Esophagus squamous epithelium (tissue), 5 donors: ENCODE results near the gene TAGAP. TPM values are rescaled to one million over a fixed set of nuclear protein-coding genes. Genes with fewer than 3 reads are reported as not detected.
"Not testable (repeated sequence)": the region's sequence is repeated elsewhere in the genome, so short reads cannot be mapped to it uniquely, and the experiment has no call there.

Experiments used
- DNase-seq: peaks from one replicate; lab custom pipeline; 2025; lab: John Stamatoyannopoulos, UW
- H3K27ac ChIP-seq, 4 donors: fragments of 200-600 bp; sonication (generic); one replicate each; pipeline ENCODE4 v1.5.1; 2016 to 2019; ENCODE audit warnings: mild to moderate bottlenecking in 1 of 4
- H3K27me3 ChIP-seq, 4 donors: fragments of 200-600 bp; sonication (generic); 1 replicate in 3 of 4; 2 replicates in 1 of 4; pipeline versions ENCODE4 v1.5.1 to v1.6.0; 2017 to 2021; ENCODE audit warnings: antibody characterized with exemption in 1 of 4
- H3K36me3 ChIP-seq, 3 donors: fragments of 200-600 bp; sonication (generic); one replicate each; pipeline ENCODE4 v1.5.1; 2016 to 2019
- H3K4me1 ChIP-seq, 3 donors: fragments of 200-600 bp; sonication (generic); one replicate each; pipeline ENCODE4 v1.5.1; 2017 to 2019
- H3K4me3 ChIP-seq, 4 donors: fragments of 200-600 bp; sonication (generic); 1 replicate in 3 of 4; 2 replicates in 1 of 4; pipeline ENCODE4 v1.5.1; 2016 to 2019; ENCODE audit warnings: mild to moderate bottlenecking in 2 of 4, moderate library complexity in 1 of 4
- H3K9me3 ChIP-seq, 3 donors: fragments of 200-600 bp; sonication (generic); one replicate each; pipeline ENCODE4 v1.5.1; 2016 to 2019
- CTCF ChIP-seq, 6 experiments: fragments of 450-650 bp in 4 of 6; fragments of 200-600 bp in 2 of 6; sonication (generic) in 2 of 6; IDR thresholded peaks; one replicate each; pipeline ENCODE4 v1.5.1; 2016 to 2019; ENCODE audit warnings: antibody characterized with exemption in 6 of 6, mild to moderate bottlenecking in 4 of 6, moderate library complexity in 4 of 6
- POLR2A ChIP-seq, 4 donors: fragments of 450-650 bp; IDR thresholded peaks; one replicate each; pipeline ENCODE4 v1.6.1; 2017; ENCODE audit warnings: antibody characterized with exemption in 4 of 4, mild to moderate bottlenecking in 4 of 4, moderate library complexity in 3 of 4
- WGBS, 2 donors: methylation state at CpG; one replicate each; pipeline ENCODE4 v1.1.5; 2018; 5-methylcytosine and 5-hydroxymethylcytosine counted together
- intact Hi-C: fragments of 100-400 bp; cut with DNase I; formaldehyde crosslinking; loops from one replicate; pipeline ENCODE4 v1.15.0; 2022
- total RNA-seq, 4 donors: library from RNA; depleted of rRNA; stranded (reverse); fragments of >200 nt; gene quantifications; one replicate each; pipeline ENCODE4 v1.1.0, GENCODE V29; 2016
- donor health status: DM: yes; HTN: yes; CAD: no.

Gene TAGAP
- total RNA-seq, 4 donors from 2014 or later: 0.83 to 3.6 (median 2.4) TPM

DNA sequence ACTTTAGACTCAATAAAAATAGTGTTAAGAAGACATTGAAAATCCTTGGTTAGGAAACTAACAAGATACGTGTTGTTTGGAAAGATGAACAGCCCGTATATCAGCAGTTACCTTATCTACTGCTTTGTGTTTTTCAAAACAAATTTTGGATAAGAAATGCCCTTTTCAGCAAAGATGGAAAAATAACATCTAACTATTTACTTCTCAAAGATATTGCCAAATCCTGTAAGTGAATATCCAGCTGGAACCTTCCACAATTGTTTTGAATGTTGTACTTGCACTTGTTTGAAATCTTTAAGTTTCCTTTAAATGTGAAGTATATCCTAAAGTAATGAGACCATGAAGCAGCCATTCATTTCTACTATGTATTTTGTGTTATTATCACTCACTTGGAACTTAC is 14.6 kb downstream of the TAGAP start:
- 86 to 91% methylated on average over 2 of the region's 2 CpGs for WGBS, 2 donors
- H3K4me1 ChIP-seq: no peaks in the 10 kb centered on the region
- no peaks in the 10 kb centered on the region for H3K27me3 ChIP-seq
- H3K36me3 ChIP-seq: no peaks in the 10 kb centered on the region
- intact Hi-C loops: no loop called here
- no peak overlapping the region for H3K27ac ChIP-seq
- H3K4me3 ChIP-seq: no peak overlapping the region
- no peak for DNase-seq
- TF ChIP-seq CTCF (IDR thresholded peaks at IDR 0.05) (no peak), POLR2A (IDR thresholded peaks at IDR 0.05) (no peak)
- H3K9me3 ChIP-seq: peaks cover 0 to 10% (median 1%) of the 10 kb centered on the region in 3 donors

DNA sequence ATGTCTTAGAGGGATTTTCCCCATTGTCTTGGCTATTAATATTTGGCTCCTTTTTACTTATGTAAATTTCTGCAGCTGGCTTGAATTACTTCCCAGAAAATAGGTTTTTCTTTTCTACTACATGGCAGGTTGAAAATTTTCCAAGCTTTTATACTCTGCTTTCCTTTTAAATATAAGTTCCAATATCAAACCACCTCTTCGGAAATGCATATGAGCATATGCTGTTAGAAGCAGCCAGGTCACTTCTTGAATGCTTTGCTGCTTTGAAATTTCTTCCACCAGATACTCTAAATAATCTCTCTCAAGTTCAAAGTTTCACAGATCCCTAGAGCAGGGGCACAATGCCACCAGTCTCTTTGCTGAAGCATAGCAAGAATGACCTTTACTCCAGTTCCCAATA is 19.6 kb downstream of the TAGAP start:
- DNase-seq, H3K27me3 ChIP-seq, intact Hi-C loops, H3K36me3 ChIP-seq, H3K4me3 ChIP-seq, H3K27ac ChIP-seq, H3K4me1 ChIP-seq: not testable (repeated sequence)
- WGBS, 2 donors: 30 to 85% methylated on average over 1 of the region's 1 CpG
- peaks cover 0 to 18% (median 10%) of the 10 kb centered on the region in 3 donors for H3K9me3 ChIP-seq

GRCh38 chr6:159023893-159024292 is 20.9 kb downstream of the TAGAP start:
- no peaks in the 10 kb centered on the region for H3K27me3 ChIP-seq
- DNase-seq: no peak
- intact Hi-C loops: no loop called here
- peaks cover 0 to 18% (median 10%) of the 10 kb centered on the region in 3 donors for H3K9me3 ChIP-seq
- H3K27ac ChIP-seq: no peak overlapping the region
- no peaks in the 10 kb centered on the region for H3K36me3 ChIP-seq
- 72 to 73% methylated on average over 4 of the region's 4 CpGs for WGBS, 2 donors
- TF ChIP-seq CTCF (IDR thresholded peaks at IDR 0.05) (no peak), POLR2A (IDR thresholded peaks at IDR 0.05) (no peak)
- no peaks in the 10 kb centered on the region for H3K4me1 ChIP-seq
- no peak overlapping the region for H3K4me3 ChIP-seq

DNA sequence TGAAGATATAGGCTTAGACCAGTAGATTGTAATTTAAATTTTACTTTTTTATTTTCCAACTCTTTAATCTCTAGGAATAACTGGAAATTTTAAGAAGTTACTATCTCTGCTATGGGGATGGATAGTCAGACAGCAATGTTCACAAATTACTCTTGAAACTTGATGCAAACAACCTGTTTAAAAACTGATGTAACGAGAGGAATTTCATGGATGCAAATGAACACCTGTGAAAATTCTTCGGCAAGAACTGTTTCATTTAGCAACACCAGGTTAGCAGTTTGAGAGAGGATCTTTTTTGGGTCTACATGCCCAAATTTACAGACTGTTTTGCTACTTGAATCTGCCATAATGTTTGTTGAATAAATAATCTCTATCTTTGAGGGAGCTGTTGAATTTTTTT is 24.8 kb downstream of the TAGAP start:
- WGBS, 2 donors: 72 to 98% methylated on average over 2 of the region's 2 CpGs
- no peak for DNase-seq

DNA sequence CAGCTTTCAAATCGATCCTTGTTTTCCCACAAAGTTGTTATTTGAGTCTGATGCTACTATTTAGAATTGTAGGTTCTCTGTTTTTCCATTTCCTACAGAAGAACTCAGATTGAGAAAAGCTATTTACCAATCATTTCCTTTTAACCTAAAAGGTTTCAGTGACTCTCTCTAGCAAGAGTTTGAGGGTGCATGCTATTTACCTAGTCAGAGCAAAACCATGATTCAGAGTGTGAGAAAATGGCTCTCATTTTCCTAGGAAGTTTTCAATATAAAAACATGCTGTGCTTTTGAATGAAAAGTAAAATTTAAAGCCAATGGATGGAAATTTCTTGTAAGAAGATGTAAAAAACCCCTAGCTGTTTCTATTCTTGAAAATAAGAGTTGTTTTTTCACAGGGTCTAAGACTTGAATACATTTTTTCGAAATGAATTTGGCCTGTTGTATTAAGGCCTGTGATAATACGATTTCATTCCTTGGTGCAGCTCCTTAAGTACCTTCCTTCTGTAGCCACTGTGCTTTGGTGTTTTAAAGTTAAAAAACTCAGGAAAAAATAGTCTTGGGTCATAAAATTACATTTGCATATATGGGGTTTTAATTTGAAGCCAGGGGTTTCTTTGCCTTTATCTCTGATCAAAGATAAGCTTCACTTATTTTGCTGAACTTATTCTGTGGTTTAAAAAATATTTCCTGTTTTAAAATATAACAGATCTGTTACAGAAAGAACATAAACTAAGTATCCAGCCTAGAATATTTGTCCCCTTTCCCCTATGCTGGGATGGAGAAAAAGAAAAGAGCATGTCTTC is 26.8 kb downstream of the TAGAP start:
- no peak overlapping the region for H3K27ac ChIP-seq
- H3K27me3 ChIP-seq: no peaks in the 10 kb centered on the region
- H3K9me3 ChIP-seq: no peaks in the 10 kb centered on the region
- WGBS, 2 donors: 69 to 79% methylated on average over 3 of the region's 3 CpGs
- no peak overlapping the region for H3K4me3 ChIP-seq
- no peak for TF ChIP-seq CTCF (IDR thresholded peaks at IDR 0.05)
- no peak for DNase-seq
- H3K4me1 ChIP-seq: no peaks in the 10 kb centered on the region
- no peaks in the 10 kb centered on the region for H3K36me3 ChIP-seq
- intact Hi-C loops: loop anchor here (10.0 kb wide), 1 partner anchor 117 kb away; no protein-coding TSS in a partner anchor

More for the DNA sequence above, 24.8 kb downstream of the TAGAP start:
- peaks cover 0 to 7% (median 7%) of the 10 kb centered on the region in 3 donors for H3K9me3 ChIP-seq
- no peak overlapping the region for H3K27ac ChIP-seq
- intact Hi-C loops: no loop called here
- TF ChIP-seq POLR2A (IDR thresholded peaks at IDR 0.05): no peak
- no peaks in the 10 kb centered on the region for H3K27me3 ChIP-seq
- no peaks in the 10 kb centered on the region for H3K36me3 ChIP-seq
- no peaks in the 10 kb centered on the region for H3K4me1 ChIP-seq
- no peak overlapping the region for H3K4me3 ChIP-seq

GRCh38 chr6:159014406-159014805 is 30.4 kb downstream of the TAGAP start:
- H3K9me3 ChIP-seq: no peaks in the 10 kb centered on the region
- TF ChIP-seq CTCF (IDR thresholded peaks at IDR 0.05): no peak
- H3K4me3 ChIP-seq: no peak overlapping the region
- H3K27ac ChIP-seq: no peak overlapping the region
- no peaks in the 10 kb centered on the region for H3K36me3 ChIP-seq
- intact Hi-C loops: loop anchor here (5.0 to 10.0 kb wide), 2 partner anchors 93 to 120 kb away; no protein-coding TSS in a partner anchor
- peaks cover 0 to 5% (median 3%) of the 10 kb centered on the region in 3 donors for H3K4me1 ChIP-seq
- DNase-seq: no peak
- H3K27me3 ChIP-seq: no peaks in the 10 kb centered on the region
